Peyer's patch (tissue), 4 donors: ENCODE measurements around the gene STAT5B.
"Not testable (repeated sequence)": the region's sequence is repeated elsewhere in the genome, so short reads cannot be mapped to it uniquely, and the experiment has no call there.

Source experiments
- POLR2A ChIP-seq, 2 donors: fragments of 450-650 bp; IDR thresholded peaks; one replicate each; pipeline ENCODE4 v1.5.1; 2017; ENCODE audit warnings: antibody characterized with exemption in 2 of 2, mild to moderate bottlenecking in 2 of 2, moderate library complexity in 2 of 2
- TF ChIP-seq, protein P1 (sequence below), 6 experiments: fragments of 450-650 bp in 4 of 6; fragments of 200-600 bp in 2 of 6; sonication (generic) in 1 of 6; IDR thresholded peaks; one replicate each; pipeline ENCODE4 v1.5.1; 2017 to 2019; ENCODE audit warnings: antibody characterized with exemption in 6 of 6, mild to moderate bottlenecking in 3 of 6, moderate library complexity in 1 of 6

DNA sequence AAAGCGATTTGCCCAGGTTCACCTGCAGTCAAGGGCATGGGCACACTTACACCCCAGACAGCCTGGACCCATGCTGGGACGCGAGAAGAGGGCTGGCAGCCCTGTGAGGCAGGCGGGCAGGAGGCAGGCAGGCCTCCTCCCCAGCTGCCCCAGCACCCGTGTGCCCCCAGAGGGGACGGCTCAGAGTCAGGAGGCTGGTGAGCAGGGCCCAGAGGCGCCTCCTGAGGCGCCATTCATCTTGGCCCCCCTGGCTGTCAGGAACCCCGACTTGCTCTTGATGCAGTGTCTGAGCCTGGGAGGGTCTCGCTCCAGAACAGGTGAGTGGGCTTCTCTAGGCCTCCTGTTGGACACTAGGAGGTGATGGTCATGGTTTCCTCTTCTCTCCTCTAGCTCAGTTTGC is 23.2 kb upstream of the STAT5B start:
- TF ChIP-seq POLR2A (IDR thresholded peaks at IDR 0.05): not testable (repeated sequence)
- TF ChIP-seq, protein P1, sequence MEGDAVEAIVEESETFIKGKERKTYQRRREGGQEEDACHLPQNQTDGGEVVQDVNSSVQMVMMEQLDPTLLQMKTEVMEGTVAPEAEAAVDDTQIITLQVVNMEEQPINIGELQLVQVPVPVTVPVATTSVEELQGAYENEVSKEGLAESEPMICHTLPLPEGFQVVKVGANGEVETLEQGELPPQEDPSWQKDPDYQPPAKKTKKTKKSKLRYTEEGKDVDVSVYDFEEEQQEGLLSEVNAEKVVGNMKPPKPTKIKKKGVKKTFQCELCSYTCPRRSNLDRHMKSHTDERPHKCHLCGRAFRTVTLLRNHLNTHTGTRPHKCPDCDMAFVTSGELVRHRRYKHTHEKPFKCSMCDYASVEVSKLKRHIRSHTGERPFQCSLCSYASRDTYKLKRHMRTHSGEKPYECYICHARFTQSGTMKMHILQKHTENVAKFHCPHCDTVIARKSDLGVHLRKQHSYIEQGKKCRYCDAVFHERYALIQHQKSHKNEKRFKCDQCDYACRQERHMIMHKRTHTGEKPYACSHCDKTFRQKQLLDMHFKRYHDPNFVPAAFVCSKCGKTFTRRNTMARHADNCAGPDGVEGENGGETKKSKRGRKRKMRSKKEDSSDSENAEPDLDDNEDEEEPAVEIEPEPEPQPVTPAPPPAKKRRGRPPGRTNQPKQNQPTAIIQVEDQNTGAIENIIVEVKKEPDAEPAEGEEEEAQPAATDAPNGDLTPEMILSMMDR (IDR thresholded peaks at IDR 0.05): not testable (repeated sequence)
